GM19372 (cell line): ENCODE data around the gene DSN1.
"Not testable (repeated sequence)": the region's sequence is repeated elsewhere in the genome, so short reads cannot be mapped to it uniquely, and the experiment has no call there.

Experiments used
- ATAC-seq: cut with Tn5 transposase; IDR thresholded peaks from one replicate; pipeline ENCODE4 v1.9.1; 2021; ENCODE audit warnings: mild to moderate bottlenecking, low read depth, moderate library complexity; ENCODE audit not compliant: unreplicated experiment

The DSN1 gene, protein sequence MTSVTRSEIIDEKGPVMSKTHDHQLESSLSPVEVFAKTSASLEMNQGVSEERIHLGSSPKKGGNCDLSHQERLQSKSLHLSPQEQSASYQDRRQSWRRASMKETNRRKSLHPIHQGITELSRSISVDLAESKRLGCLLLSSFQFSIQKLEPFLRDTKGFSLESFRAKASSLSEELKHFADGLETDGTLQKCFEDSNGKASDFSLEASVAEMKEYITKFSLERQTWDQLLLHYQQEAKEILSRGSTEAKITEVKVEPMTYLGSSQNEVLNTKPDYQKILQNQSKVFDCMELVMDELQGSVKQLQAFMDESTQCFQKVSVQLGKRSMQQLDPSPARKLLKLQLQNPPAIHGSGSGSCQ

DNA sequence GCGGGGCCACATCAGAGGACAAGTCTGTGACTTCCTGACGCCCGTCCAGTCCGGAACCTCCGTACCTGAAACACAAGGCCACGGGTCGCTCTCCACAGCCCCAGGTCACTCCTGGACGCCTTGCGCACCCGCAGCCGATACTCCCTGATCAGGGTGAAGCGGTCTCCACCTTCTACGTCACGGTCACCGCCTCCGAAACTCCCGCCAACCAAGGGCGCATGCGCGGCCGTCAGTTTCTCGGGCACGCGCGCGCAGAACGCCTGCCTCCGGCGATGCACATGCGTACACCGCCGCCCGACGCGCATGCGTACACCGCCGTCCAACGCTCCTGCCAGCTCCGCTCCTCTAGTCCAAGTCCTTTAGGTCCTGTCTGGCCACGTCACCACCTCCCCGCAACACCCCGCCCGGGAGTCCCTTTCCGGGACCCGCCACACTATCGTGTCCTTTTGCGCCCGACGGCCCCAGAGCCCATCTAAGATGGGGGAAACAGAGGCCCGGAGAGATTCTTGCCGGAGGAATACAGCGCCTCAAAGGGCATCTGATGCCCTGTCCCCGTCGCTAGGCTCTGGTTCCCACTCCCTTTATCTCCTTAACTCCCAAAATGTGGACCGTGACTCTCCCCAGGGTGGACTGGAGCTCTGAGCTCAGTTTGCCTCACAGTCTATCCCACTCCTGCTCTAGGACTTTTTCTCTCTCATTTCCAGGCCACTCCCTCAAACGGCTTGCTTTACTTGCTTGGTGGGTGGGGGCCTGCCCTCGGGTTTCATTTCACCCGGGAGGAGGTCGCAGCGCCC, at the start of gene DSN1:
DSN1 (minus strand) TSS at position 167 of the 794 bp plus-strand sequence. CDS start 2,305 bp downstream, outside the sequence.
- ATAC-seq, result peak; percentile 92

GRCh38 chr20:36823121-36823520, 49.6 kb upstream of the DSN1 start:
- ATAC-seq, result no peak

DNA sequence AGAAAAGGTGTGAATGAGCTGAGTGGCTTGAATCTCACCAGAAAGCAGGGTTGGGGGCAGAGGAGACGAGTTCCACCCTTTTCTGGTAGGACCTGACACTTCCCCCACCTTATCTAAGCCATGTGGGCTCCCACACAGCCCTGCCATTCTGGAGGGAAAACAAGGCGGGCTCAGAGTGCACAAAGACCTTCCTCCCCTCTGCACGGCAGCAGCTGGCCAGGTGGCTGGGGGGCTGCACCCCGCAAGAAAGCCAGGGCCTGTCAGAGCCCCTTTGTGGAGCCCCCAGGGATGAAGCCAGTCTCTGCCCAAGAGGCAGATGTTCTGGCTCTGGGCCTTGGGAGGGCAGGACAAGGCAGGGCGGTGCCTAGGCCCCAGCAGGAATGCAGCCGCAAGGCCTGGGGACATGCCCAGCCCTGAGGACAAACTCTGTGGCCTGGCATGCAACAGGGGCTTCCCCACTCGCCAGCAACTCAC, 48.4 kb upstream of the DSN1 start:
- no peak for ATAC-seq

- ATAC-seq, result no peak
Measured at GRCh38 chr20:36820928-36821327, 47.4 kb upstream of the DSN1 start.

GRCh38 chr20:36820073-36820472, 46.5 kb upstream of the DSN1 start:
- no peak for ATAC-seq

- no peak for ATAC-seq
Measured at GRCh38 chr20:36819659-36820058, 46.1 kb upstream of the DSN1 start.

DNA sequence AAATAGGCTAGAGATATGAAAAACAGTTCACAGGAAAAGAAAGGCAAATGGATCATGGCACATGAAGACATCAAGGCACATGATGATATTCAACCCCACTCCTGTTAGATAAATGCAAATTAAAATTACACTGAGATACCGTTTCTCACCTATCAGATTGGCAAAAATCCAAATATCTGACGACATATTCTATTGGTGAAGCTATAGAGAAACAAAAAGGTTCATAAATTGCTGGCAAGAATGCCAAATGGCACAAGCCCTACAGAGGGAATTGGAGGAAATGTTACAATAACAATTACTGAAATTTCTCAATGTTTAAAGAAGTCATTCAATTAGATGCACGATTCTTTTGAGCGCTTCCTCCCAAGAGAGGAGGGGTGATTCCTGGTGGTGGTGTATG, 45.3 kb upstream of the DSN1 start:
- no peak for ATAC-seq

GRCh38 chr20:36818185-36818584, 44.6 kb upstream of the DSN1 start:
- no peak for ATAC-seq

DNA sequence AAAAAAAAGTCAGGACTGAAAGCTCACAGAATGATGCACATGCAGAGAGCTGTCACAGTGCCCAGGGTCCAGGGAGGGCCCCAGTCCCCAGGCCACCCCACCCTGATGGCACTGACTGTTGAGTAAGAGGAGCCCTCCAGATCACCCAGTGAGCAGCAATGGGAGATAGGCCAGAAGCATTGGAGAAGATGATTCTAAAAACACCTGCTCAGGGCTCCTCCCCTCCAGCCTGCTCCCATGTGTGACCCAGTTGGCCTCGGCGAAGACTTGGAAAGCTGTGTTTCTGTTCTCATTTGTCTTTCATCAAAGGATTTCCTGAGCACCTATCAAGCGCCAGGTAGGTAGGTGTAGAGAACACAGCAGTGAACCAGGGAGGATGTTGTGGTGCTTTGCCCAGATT, 43.9 kb upstream of the DSN1 start:
- ATAC-seq, result no peak

DNA sequence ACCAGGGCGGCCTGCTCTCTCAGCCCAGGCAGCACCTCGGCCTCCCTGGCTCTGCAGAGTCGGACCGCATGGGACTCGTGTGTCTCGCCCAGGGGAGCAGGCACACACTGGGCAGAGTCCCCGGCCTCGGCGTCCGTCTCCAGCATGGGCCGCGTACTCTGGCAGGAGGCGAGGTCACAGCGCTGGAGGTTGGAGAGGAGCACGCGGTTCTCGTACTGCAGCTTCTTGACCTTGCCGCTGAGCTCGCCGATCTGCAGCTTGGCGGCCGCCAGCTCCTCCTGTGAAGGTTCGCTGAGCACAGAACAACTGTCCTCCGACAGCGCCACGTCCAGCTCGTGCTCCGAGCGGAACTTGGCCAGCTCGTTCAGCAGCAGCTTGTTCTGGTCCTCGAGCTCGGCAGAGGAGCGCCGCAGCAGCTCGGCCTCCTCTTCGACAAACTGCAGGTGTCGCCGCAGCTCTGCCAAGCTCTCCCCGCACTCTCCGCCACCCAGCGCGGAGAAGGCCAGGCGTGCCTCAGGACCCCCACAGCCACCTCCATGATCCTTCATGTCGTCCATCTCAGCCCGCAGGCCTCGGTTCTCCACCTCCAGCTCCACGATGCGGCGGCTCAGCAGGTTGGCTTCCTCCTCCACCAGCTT, 42.0 kb upstream of the DSN1 start:
- no peak for ATAC-seq

- no peak for ATAC-seq
Measured at GRCh38 chr20:36812594-36813463, 39.3 kb upstream of the DSN1 start.

GRCh38 chr20:36808317-36809257, 35.0 kb upstream of the DSN1 start:
- no peak for ATAC-seq

DNA sequence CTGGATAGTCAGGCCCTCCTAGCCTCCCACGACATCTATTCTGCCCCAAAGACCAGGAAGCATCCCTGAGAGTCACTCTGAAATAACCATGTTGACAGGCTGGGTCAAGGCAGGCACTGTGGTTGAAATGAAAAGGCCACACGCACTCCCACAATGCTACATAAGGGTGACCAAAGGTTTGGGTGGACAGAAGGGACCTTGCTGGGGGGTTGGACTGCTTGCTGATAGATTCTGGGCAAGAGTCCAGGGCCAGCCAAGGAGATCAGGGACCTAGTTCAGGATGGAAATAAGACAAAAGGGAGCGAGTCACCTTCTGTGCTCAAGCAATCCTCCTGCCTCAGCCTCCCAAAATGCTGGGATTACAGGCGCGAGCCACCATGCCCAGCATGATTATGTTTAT, 32.5 kb upstream of the DSN1 start:
- ATAC-seq, result no peak

- no peak for ATAC-seq
Measured at GRCh38 chr20:36805396-36805795, 31.8 kb upstream of the DSN1 start.

- no peak for ATAC-seq
Measured at GRCh38 chr20:36804425-36804824, 30.9 kb upstream of the DSN1 start.

GRCh38 chr20:36802326-36803222, 29.0 kb upstream of the DSN1 start:
- no peak for ATAC-seq

GRCh38 chr20:36800410-36800809, 26.8 kb upstream of the DSN1 start:
- ATAC-seq, result no peak

- not testable (repeated sequence) for ATAC-seq
Measured at GRCh38 chr20:36799313-36799712, 25.8 kb upstream of the DSN1 start.
